GM21619 (cell line): ENCODE results near the gene GARNL3.

Experiments used
- ATAC-seq: cut with Tn5 transposase; IDR thresholded peaks from one replicate; pipeline ENCODE4 v1.9.1; 2021; ENCODE audit not compliant: unreplicated experiment

GARNL3 gene

DNA sequence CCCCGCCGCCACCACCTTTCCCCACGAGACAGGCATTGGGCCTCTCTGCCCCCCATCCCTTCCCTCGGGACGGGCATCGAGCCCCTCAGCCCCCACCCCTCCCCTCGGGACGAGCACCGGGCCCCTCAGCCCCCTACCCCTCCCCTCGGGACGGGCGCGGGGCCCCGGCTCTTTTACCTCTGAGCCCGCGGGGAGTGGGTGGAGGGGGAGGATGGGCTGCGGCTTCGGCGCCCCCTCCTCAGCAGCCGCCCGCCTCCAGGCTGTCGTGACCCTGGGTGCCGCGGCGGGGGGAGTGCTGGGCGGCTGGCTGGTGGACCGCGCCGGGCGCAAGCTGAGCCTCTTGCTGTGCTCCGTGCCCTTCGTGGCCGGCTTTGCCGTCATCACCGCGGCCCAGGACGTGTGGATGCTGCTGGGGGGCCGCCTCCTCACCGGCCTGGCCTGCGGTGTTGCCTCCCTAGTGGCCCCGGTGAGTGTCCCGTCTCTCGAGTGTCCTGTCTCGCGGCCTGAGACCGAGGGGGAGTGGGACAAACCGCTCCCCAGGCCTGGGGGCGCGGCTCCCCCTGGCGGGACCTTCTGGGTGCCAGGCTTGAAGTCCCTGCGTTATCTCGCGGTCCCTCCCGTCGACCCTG is 133.2 kb downstream of the GARNL3 start:
- ATAC-seq: no peak

DNA sequence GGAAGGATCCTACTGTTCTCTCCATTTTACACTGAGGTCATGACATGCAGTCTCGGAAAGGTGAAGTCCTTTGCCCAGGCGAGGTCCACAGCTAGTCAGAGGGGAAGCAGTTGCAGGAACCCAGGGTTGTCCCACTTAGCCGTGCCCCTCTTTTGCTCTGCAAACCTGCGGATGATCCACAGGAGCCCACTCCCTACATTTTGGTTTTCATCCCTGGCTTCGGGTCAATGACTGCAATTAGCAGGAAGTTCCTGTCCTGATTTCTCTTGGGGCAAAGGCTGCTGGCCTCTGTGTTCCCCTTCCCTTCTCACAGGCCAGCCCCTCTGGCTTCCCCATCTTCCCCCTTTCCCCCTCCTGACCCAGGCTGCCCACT is 133.7 kb downstream of the GARNL3 start:
- ATAC-seq: no peak

DNA sequence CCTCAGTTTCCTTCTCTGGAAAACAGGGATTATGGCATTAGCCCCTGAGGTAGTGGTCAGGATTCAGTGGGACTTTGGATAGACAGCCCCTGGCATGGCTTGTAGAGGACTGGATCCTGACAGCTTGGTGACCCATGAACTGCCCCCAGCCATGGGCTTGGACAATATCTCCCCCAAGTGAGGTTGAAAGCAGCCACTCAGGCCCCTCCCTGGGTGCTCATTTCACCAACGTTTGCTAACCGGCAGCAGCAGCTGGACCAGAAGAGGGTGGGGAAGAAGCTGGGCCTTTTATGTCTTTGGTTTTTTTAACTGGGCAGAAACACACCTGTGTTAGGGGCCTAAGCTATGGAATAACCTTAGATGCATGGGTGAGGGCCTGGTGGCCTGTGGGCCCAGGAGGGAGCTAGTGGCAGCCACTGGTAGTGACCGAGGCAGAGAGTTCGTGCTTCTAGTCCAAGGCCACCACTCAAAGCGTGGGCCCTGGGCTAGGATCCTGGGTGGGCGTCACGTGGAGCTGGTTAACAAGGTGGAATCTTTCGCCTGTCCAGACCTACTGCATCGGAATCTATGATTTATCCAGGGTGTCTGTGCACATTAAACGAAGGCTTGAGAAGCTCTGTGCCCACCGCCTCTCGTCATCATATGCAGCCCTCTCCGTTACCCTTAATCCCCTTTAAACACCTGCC is 134.3 kb downstream of the GARNL3 start:
- ATAC-seq: no peak

DNA sequence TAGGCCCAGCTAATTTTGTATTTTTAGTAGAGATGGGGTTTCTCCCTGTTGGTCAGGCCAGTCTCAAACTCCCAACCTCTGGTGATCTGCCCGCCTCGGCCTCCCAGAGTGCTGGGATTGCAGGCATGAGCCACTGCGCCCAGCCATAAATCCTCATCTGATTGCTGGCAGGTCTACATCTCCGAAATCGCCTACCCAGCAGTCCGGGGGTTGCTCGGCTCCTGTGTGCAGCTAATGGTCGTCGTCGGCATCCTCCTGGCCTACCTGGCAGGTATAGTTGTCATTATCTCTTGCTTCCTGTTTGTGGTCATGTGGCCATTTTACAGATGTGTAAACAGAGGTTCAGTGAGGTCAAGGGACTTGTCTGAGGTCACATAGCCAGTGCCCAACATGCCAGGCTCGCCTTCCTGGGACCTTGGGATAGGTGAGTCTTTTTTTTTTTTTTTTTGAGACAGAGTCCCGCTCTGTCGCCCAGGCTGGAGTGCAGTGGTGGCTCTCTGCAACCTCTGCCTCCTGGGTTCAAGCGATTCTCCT is 135.2 kb downstream of the GARNL3 start:
- ATAC-seq: no peak

DNA sequence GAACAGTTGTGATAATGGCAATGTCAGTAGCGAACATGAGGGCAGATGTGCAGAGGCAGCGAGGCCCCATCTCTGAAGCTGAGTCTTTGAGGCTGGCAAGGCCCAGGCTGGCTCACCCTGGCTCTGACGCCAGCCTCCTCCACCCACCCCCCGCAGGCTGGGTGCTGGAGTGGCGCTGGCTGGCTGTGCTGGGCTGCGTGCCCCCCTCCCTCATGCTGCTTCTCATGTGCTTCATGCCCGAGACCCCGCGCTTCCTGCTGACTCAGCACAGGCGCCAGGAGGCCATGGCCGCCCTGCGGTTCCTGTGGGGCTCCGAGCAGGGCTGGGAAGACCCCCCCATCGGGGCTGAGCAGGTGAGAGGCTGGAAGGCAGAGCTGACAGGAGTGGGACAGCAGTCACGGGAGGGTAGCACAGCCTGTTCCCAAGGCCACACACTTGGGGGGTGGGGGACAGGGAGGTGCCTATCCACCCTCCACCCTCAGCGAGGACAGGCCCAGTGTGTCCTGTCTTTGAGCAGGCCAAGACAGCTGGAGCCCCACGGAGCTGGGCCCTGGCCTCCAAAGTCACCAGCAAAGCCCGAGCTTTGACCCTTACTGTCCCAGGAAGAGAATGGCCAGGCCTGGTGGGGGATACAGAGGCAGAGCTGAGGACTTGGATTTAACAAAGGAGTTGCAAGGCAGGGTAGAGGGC is 138.0 kb downstream of the GARNL3 start:
- ATAC-seq: no peak

DNA sequence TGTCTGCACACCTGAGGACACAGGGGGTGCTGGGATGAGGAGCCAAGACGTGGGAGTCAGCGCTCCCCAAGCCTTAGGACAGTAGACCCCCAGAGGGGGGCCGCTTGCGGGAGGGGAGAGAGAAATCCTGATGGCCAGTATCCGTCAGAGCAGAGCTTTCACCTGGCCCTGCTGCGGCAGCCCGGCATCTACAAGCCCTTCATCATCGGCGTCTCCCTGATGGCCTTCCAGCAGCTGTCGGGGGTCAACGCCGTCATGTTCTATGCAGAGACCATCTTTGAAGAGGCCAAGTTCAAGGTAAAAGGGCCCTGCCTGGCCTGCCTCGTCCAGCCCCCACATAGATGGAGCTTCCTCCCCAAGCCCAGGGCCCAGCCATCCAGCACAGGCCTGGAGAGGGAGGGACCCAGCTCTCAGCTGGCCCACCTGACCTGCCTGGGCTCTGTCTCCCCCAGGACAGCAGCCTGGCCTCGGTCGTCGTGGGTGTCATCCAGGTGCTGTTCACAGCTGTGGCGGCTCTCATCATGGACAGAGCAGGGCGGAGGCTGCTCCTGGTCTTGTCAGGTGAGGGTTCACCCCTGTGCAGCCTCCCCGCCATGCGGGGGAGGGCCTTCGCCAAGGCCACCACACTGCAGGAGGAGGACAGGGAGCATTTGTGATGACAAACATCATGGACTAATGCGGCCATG is 139.1 kb downstream of the GARNL3 start:
- no peak for ATAC-seq

DNA sequence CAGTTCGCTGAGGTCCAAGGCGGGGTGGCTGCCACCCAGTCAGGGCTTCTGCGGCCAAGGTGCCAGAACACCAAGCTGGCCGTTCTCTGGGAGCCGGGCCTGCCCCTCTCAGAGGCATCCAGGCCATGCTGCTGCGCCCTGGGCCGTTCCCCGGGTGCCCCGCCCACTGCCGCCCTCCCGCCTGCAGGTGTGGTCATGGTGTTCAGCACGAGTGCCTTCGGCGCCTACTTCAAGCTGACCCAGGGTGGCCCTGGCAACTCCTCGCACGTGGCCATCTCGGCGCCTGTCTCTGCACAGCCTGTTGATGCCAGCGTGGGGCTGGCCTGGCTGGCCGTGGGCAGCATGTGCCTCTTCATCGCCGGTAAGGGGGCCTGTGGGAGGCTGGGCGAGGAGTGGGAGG is 140.1 kb downstream of the GARNL3 start:
- ATAC-seq: no peak

DNA sequence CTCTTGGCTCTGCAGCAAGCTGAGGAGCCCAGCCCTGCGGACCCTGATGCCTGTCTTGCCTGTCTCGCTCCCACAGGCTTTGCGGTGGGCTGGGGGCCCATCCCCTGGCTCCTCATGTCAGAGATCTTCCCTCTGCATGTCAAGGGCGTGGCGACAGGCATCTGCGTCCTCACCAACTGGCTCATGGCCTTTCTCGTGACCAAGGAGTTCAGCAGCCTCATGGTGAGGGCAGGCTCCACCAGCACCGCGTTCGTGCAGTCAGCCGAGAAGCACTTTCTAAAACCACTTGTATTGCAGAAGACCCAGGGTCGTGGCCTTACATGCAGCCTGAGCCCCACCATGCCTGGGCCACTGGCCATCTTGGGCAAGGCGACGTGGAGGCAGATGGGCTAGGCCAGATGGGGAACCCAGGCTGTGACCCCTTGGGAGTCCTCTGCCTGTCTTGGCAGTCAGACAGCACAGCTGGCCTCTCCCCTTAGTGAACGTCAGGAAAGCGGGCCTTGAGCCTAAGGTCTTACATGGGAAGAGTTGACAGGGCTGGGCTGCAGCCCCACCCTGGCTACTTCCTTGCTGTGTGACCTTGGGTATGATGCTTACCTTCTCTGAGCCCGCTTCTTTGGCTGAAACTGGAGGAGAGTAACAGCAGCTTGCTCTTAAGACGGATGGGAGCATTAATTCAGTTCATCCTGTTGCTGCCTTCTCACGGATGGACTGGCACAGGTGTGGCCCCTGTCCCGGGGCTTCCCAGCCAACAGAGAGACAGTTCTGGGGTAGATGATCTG is 141.0 kb downstream of the GARNL3 start:
- no peak for ATAC-seq

DNA sequence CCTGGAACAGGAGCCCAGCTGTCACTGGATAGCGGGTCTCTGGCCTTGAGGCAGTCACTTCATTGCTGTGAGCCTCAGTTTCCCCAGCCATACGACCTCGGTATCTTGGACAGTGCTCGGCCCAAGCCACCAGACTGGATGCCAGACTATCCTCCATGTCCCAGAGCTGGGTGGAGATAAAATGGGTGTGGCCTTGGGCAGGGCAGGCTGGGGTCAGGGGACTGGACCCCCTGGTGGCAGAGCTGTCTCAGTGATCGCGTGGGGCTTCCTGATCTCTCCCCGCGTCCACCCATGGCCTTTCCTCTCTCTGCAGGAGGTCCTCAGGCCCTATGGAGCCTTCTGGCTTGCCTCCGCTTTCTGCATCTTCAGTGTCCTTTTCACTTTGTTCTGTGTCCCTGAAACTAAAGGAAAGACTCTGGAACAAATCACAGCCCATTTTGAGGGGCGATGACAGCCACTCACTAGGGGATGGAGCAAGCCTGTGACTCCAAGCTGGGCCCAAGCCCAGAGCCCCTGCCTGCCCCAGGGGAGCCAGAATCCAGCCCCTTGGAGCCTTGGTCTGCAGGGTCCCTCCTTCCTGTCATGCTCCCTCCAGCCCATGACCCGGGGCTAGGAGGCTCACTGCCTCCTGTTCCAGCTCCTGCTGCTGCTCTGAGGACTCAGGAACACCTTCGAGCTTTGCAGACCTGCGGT is 142.4 kb downstream of the GARNL3 start:
- ATAC-seq: no peak

DNA sequence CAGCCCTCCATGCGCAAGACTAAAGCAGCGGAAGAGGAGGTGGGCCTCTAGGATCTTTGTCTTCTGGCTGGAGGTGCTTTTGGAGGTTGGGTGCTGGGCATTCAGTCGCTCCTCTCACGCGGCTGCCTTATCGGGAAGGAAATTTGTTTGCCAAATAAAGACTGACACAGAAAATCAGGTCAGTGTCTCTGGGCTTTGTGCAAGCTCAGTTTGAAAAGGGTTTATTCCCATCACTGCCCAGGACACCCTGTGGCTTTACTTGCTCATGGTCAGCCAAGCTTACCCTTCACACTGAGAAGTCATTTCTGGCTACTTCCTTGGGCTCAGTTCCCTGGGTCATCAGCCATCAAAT is 142.9 kb downstream of the GARNL3 start:
- no peak for ATAC-seq

DNA sequence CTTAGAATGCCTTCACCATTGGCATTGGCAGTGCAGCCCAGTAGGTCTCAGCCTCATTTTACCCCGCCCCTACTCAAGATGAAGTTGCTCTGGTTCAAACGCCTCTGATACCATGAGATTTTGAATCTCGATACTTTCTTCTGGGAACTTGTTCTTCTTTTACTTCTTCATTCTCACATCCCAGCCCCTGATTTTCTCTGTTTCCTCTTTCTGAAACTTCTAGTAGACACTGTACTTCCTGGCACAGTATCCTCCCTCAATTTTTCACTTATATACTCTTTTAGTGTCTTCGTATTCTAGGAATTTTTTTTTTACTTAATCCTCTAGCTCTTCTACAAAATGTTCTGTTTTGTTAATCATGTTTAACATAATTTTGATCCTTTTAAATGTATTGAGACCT is 146.5 kb downstream of the GARNL3 start:
- no peak for ATAC-seq

DNA sequence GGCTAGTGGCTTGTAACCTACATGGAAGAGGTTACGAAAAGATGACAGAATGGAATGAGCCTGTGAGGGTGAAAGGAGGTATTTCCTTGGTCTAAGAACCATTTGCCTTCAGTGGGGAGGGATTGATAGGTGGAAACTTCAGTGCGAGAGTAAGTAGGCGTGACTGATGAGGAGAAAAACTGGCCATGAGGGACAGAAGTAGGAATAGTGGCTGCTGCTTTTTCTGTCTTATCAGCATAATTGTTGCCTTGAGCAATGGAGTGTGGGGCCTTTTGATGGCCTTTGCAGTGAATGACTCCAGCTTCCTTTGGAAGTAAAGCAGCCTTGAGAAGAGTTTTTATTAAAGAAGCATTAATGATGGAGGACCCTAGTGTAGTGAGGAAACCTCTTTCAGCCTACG is 150.6 kb downstream of the GARNL3 start:
- no peak for ATAC-seq

DNA sequence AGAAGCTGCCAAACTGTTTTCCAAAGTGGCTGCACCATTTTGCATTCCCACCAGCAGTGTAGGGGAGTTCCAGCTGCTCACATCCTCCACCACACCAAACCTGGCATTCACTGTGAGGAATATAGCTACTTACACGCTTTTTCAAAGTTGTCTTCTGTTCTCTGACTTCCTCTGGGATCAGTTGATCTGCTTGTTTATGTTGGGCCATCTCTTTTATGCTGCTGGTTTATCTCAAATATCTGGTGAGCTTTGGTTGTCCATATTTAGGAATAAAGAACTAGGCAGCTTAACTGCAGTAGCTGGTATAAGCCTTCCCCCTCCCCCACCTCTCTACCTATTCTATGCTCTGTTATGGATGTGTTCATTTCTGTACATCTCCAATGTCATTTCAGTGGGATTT is 151.1 kb downstream of the GARNL3 start:
- no peak for ATAC-seq

DNA sequence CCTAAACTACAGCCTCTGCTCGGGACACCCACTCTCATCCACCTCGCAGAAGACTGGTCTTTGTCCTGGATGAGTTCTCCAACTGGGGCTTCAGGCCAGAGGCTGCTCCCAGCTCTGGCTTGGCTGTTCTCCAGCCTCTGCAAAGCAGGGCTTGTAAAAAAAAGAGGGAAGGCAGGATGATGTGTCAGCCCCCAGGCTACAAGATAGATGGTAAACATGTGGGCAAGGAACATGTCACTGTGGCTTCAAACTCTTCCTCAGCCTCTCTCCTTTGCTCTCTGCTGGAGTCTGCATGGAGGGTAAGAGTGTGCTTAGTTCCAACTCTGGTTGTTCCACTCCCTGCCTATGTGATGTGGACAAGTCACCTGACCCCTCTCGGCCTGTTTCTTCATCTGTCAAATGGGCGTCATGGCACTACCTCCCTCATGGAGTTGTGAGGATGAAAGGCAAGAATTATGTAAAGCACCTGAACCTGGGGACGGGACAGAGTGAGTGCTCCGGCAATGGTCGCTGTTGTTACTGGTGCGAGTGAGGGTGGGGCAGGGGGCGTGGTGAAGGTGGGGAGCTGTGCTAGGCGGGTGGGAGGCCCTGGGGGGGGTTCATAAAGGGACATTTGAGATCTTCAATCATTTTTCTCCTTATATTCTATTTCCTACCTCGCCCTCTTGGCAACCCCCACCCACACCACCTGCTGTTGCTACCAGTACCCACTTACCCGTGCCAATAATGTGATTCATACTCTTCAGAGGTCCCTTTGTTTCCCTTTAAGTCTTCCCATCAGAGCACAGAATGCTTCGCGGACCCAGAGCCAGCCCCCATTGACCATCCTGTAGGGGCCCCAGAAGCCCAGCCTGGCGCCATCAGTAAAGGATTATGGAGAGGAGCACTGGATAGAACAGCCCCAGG is 152.8 kb downstream of the GARNL3 start:
- ATAC-seq: no peak

DNA sequence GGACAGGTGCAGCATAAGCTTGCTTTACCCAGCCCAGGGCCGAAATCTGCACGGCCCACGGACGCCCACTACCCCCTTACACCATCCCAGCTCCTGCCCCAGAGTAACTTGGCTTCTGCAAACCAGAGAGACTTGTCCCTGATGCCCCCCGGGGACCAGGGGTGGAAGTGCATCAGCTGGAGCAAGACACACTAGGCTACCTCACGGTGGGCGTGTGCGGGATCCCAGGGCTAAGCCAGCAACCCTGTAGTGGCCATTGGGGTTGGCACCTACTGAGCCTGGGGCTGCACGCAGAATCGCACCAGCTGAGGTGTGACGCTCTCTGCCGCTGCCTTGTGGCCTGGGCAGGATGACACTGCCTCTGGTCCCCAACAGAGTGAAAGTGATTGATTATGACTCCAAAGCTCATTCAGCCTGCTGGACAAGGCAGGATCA is 153.5 kb downstream of the GARNL3 start:
- ATAC-seq: no peak

DNA sequence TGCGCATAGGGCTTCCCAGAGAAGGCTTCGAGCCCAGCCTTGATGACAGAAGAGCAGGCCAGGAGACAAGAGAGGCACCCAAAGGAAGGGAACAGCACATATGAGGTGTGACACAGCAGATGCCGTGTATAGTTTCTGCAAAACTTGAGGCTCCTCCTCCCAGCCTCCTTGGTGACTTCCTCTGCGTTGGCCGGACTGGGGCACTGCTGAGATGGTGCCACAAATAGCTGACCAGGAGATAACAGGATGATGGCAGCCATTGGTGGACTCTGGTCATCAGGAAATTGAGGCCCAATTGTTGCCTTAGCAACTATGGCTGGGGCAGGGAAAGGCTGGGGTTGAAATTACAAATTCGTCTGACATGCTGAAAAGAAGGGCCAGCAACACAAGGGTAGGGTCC is 154.8 kb downstream of the GARNL3 start:
- ATAC-seq: no peak

DNA sequence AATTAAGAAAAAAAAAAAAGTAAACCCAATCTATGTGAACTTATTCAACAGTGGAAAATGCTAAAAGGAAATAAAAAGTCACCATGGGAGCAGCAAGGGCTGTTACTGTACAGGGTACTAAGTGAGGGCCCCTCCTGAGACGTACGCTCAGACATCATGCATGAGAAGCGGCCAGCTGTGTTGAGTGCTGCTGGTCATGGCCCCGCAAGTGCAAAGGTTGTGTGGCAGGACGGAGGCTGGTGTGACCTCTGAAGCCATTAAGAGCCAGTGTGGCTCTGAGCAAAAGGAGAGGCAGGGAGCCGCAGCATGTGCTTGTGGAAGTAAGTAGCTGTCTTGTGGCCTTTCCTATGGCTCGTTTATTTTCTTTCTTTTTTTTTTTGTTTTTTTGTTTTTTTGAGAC is 156.5 kb downstream of the GARNL3 start:
- ATAC-seq: no peak

DNA sequence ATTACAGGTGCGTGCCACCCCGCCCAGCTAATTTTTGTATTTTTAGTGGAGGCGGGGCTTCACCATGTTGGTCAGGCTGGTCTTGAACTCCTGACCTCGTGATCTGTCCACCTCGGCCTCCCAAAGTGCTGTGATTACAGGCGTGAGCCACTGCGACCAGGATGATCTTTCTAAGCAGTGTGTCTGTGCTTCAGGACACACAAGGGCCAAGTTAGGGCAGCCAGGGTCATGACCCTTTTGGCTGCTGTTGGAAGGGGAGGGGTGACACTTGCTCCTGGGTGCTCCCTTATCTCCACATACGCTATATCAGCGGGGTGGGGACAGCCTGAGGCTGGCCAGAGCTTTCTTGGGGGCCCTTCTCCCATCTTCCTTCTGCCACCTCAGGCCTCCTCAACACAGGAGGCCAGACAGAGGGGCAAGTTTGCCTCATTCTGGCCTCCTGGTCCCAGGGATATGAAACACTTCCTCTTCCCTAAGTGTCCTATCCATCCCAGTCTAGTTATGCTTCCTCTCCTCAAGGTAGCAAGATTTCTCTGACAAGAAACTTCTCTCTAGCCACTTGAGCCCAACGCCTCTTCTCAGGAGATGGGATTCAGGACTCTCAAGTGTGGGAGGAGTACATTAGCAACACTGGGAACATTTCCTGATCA is 157.7 kb downstream of the GARNL3 start:
- ATAC-seq: no peak

DNA sequence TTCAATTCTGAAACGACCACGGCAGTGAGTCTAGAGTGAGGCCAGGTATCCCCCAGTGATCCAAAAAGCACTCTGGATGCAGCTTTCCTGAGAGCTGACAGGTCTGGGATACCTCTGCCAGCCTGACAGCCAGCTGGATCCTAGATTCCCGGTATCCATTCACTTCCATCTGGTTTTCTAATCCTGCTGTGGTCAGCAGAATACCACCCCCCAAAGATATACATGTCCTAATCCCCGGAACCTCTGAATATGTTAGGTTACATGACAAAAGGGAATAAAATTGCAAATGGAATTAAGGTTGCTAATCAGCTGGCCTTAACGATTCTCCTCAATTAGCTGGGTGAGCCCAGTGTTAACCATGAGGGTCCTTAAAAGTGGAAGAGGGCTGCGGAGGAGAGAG is 158.2 kb downstream of the GARNL3 start:
- no peak for ATAC-seq
